Muscle of leg (tissue), 11 donors: ENCODE results near the gene PARP12. TPM values are rescaled to one million over a fixed set of nuclear protein-coding genes. Genes with fewer than 3 reads are reported as not detected.

ENCODE experiments used
- DNase-seq: peaks from one replicate; pipeline ENCODE4 v3.0.0; 2013
- H3K27ac ChIP-seq: one replicate; pipeline ENCODE4 v1.5.1; 2013; ENCODE audit warnings: mild to moderate bottlenecking, low read length, control low read depth
- H3K27me3 ChIP-seq: one replicate; pipeline ENCODE4 v1.6.1; 2013; ENCODE audit warnings: low read length; ENCODE audit not compliant: control insufficient read depth, insufficient read depth
- H3K36me3 ChIP-seq: one replicate; pipeline ENCODE4 v1.6.1; 2013; ENCODE audit warnings: low read length; ENCODE audit not compliant: control insufficient read depth, insufficient read depth
- H3K4me1 ChIP-seq: one replicate; pipeline ENCODE4 v1.6.1; 2013; ENCODE audit warnings: low read length; ENCODE audit not compliant: control insufficient read depth, insufficient read depth
- H3K4me3 ChIP-seq: one replicate; pipeline ENCODE4 v1.5.1; 2013; ENCODE audit warnings: low read length, control low read depth
- H3K9me3 ChIP-seq: replicated peaks from 2 replicates; pipeline ENCODE4 v1.6.1; 2013; ENCODE audit warnings: low read depth, low read length; ENCODE audit not compliant: control insufficient read depth
- WGBS: methylation state at CpG from one replicate; pipeline ENCODE4 v1.1.5; 2013; ENCODE audit warnings: missing lambda C conversion rate; ENCODE audit not compliant: insufficient coverage; 5-methylcytosine and 5-hydroxymethylcytosine counted together
- polyA plus RNA-seq, 8 donors: library from polyadenylated mRNA; unstranded; fragments of 120-200 nt; gene quantifications; one replicate each; pipeline versions ENCODE4 v1.2.1 to v1.2.3, GENCODE V29; 2013; ENCODE audit warnings: inconsistent platforms in 1 of 8, low replicate concordance in 1 of 8; ENCODE audit not compliant: insufficient read length in 8 of 8, insufficient read depth in 1 of 8
- total RNA-seq: library from RNA; stranded (reverse); fragments of 120-200 nt; gene quantifications from one replicate; pipeline ENCODE4 v1.2.4, GENCODE V29; 2013

The PARP12 gene
- total and polyA plus RNA-seq, 9 donors = 5.9 to 15.4 (median 8.8) TPM

GRCh38 chr7:139993592-139993991 is 69.2 kb downstream of the PARP12 start:
- Histone ChIP-seq H3K4me1 (peaks cover 15% of the 10 kb centered on the region), H3K4me3 (no peak overlapping the region), H3K27me3 (peaks cover 2% of the 10 kb centered on the region), H3K27ac (no peak overlapping the region), H3K36me3 (no peaks in the 10 kb centered on the region), H3K9me3 (no peaks in the 10 kb centered on the region)
- WGBS = 100% methylated on average over 2 of the region's 2 CpGs
- DNase-seq = no peak

- H3K36me3 ChIP-seq = no peaks in the 10 kb centered on the region
- H3K27ac ChIP-seq = no peak overlapping the region
- H3K4me3 ChIP-seq = no peak overlapping the region
- H3K27me3 ChIP-seq = peaks cover under 1% of the 10 kb centered on the region
- no peak for DNase-seq
- peaks cover 15% of the 10 kb centered on the region for H3K4me1 ChIP-seq
- no peaks in the 10 kb centered on the region for H3K9me3 ChIP-seq
- WGBS = 100% methylated on average over 2 of the region's 8 CpGs
These were observed 69.6 kb downstream of the PARP12 start for GRCh38 chr7:139993169-139993568.

- Histone ChIP-seq H3K36me3 (no peaks in the 10 kb centered on the region), H3K27me3 (no peaks in the 10 kb centered on the region), H3K27ac (no peak overlapping the region), H3K4me1 (peaks cover 15% of the 10 kb centered on the region), H3K9me3 (no peaks in the 10 kb centered on the region), H3K4me3 (no peak overlapping the region)
- peak; percentile 12 for DNase-seq
- WGBS = 50% methylated on average over 3 of the region's 14 CpGs
These were observed 70.3 kb downstream of the PARP12 start for GRCh38 chr7:139992353-139993044.

- no peaks in the 10 kb centered on the region for H3K36me3 ChIP-seq
- no peak overlapping the region for H3K27ac ChIP-seq
- peaks cover 15% of the 10 kb centered on the region for H3K4me1 ChIP-seq
- H3K4me3 ChIP-seq = no peak overlapping the region
- no peaks in the 10 kb centered on the region for H3K9me3 ChIP-seq
- no peak for DNase-seq
- no peaks in the 10 kb centered on the region for H3K27me3 ChIP-seq
- WGBS = 94% methylated on average over 3 of the region's 6 CpGs
These were observed 70.8 kb downstream of the PARP12 start for GRCh38 chr7:139991911-139992310.

GRCh38 chr7:139991269-139991666 is 71.5 kb downstream of the PARP12 start:
- Histone ChIP-seq H3K9me3 (no peaks in the 10 kb centered on the region), H3K4me3 (no peak overlapping the region), H3K36me3 (no peaks in the 10 kb centered on the region), H3K27ac (no peak overlapping the region), H3K4me1 (peaks cover 15% of the 10 kb centered on the region), H3K27me3 (no peaks in the 10 kb centered on the region)
- DNase-seq = no peak
- 83% methylated on average over 3 of the region's 5 CpGs for WGBS

GRCh38 chr7:139990571-139991268 is 72.0 kb downstream of the PARP12 start:
- DNase-seq = no peak
- 80% methylated on average over 21 of the region's 22 CpGs for WGBS
- Histone ChIP-seq H3K4me1 (peaks cover 15% of the 10 kb centered on the region), H3K27me3 (no peaks in the 10 kb centered on the region), H3K36me3 (no peaks in the 10 kb centered on the region), H3K27ac (no peak overlapping the region), H3K4me3 (no peak overlapping the region), H3K9me3 (no peaks in the 10 kb centered on the region)

- no peak overlapping the region for H3K4me3 ChIP-seq
- no peak for DNase-seq
- H3K4me1 ChIP-seq = peaks cover 11% of the 10 kb centered on the region
- H3K36me3 ChIP-seq = no peaks in the 10 kb centered on the region
- H3K27me3 ChIP-seq = no peaks in the 10 kb centered on the region
- no peak overlapping the region for H3K27ac ChIP-seq
- no peaks in the 10 kb centered on the region for H3K9me3 ChIP-seq
- 73% methylated on average over 9 of the region's 10 CpGs for WGBS
These were observed 72.6 kb downstream of the PARP12 start for GRCh38 chr7:139990142-139990535.

GRCh38 chr7:139989366-139990141 is 73.2 kb downstream of the PARP12 start:
- Histone ChIP-seq H3K27ac (no peak overlapping the region), H3K9me3 (no peaks in the 10 kb centered on the region), H3K27me3 (no peaks in the 10 kb centered on the region), H3K4me3 (no peak overlapping the region), H3K4me1 (peaks cover 7% of the 10 kb centered on the region), H3K36me3 (no peaks in the 10 kb centered on the region)
- 79% methylated on average over 12 of the region's 12 CpGs for WGBS
- no peak for DNase-seq

GRCh38 chr7:139987691-139988516 is 74.8 kb downstream of the PARP12 start:
- no peaks in the 10 kb centered on the region for H3K36me3 ChIP-seq
- no peak for DNase-seq
- no peak overlapping the region for H3K27ac ChIP-seq
- no peak overlapping the region for H3K4me3 ChIP-seq
- peaks cover 4% of the 10 kb centered on the region for H3K4me1 ChIP-seq
- H3K9me3 ChIP-seq = no peaks in the 10 kb centered on the region
- 74% methylated on average over 8 of the region's 13 CpGs for WGBS
- no peaks in the 10 kb centered on the region for H3K27me3 ChIP-seq
